Stimulated activated CD4-positive, alpha-beta T cell treated with anti-CD3 and anti-CD28 coated beads, TNF-alpha, amount 100 ng/mL, for 48 hours (primary cell): ENCODE results near the gene NGFR.

Experiments used
- DNase-seq, 3 donors: peaks; one replicate each; pipeline ENCODE4 v3.0.0-alpha.2; 2020; ENCODE audit warnings: low read depth in 3 of 3

The NGFR gene

DNA sequence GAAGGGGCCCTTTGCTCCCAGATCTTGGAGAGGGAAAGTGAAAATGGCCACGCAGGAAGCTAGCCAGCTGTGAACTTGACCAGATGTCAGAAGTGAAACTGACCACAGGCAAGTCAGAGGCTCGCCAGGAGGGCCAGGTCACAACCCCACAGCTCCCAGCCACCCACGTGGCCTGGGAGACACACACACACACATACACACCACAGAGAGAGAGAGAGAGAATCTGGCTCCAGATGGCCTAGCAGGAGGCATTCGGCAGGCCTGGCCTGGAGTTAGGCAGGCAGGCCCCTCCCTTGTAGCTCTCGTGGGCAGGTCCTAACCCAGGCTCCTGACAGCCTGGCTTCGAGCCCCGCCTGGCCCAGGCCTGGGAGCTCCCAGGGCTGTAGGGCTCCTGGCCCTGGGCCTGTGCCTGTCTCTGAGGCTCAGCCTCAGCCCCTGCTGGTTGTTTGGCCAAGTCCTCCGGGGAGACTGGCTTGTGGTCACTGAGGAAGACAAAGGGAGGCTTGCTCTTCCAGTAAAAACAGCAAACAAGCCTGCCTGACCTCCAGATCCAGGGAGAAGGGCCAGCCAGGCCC lies 20.2 kb downstream of the NGFR start:
- no peak for DNase-seq

DNA sequence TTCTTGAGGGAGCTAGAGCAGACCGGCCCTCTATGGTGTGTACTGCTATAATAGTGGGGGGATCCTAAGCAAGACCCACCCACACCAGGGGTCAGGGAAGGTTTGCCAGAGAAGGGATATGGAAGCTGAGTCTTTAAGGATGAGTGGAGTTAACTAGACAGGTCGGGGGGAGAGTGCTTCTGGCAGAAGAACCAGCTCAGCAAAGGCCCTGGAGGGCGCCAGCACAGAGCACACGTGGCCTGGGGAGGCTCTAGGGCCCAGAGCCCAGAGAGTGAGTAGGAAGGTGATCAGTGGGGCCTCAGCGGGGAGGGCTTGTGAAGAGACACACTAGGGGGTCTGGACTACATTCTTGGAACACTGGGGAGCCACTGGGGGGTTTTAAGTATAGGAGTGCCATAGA lies 21.1 kb downstream of the NGFR start:
- no peak for DNase-seq

DNA sequence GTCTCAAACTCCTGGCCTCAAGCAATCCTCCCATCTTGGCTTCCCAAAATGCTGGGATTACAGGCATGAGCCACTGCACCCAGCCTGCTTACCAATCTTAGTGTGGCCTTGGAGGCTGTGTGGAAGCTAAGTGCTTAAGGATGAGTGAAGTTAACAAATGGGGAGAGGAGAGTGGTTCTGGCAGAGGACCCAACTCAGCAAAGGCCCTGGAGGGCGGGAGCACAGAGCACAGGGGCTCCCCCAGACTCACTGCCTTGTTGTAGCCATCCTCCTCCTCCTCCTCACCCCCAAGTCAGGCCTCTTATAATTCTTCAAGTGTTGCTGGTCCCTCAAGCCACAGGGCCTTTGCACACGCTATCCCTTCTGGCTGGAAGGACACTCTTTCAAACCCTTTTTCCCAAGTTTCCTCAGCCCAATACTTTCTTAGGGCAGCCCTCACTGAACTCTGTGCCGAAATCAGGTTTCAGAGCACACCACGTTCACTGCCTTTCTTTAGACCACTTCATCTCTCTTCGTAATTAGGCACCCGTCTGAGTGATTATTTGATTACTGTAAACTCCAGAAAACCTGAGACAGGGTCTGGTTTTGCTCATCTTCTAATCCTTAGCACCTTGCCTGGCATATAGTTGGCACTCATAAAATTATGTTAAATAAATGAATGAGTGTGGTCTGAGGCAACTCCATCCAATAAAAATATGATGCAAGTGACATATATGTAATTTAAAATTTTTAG lies 23.4 kb downstream of the NGFR start:
- DNase-seq: no peak

DNA sequence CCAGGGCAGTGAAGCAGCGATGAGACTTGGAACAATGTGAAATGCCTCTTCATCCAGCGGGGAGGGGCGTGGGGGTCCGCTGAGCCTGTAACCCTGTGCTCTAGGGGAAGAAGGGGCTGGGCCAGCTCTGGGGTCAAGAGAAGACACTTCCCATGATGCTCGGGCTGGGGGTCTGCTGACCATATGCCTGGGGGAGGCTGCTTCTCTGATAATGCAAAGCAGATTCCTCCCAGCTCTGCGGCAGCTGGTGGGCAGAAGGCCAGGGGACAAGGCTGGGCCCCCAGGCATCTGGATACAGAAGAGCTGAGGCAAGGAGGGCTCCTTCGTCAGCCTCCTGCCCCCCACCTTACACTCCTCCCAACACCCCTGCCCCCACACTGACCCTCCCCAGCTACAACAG lies 24.7 kb downstream of the NGFR start:
- DNase-seq: no peak

DNA sequence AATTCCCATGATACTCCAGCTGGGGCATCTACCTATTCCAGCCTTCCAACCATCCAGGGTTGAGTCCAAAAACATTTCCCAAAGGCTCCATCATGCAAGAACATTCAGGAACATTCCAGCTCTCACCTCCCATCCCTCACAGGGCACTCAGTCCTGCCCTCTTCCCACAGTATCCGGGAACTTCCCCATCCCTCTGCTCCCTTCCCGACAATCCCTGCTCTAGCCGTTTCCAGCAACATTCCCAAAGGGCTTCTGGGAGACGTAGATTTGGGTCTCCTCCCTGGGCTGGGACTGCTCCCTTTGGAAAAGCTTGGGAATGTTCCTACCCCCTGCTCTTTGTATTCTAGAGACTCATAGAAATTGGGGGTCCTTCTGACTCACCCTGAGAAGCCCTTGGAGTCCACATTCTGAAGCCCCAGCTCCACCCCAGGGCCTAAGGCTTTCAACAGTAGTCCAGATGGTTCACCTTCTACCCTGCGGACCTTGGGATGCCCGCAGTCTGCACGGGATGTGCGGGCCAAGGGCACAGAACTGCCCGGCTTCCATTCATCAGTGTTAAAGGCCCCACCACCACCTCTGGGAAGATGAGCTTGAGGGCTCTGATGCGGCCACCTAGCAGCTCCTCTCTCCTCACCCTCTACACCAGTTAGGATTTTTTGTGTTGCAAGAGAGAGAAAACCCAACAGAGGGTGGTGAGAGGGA lies 25.4 kb downstream of the NGFR start:
- no peak for DNase-seq

DNA sequence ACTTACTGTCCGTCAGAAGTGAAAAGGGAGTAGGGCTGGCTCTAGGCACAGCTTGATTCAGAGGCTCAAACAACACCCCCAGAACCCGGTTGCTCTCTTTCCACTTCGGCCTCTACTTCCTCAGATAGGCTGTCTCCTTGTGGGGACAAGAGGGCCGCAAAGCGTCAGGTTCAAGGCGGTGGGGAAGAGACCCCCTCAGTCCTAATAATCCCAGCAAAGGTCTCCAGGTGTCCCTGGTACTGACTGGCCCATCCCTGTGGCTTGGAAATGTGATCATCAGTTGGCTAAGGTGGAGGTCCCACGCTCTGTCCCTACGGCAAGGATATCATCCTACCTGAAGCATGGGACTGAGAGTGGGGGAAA lies 26.0 kb downstream of the NGFR start:
- no peak for DNase-seq

DNA sequence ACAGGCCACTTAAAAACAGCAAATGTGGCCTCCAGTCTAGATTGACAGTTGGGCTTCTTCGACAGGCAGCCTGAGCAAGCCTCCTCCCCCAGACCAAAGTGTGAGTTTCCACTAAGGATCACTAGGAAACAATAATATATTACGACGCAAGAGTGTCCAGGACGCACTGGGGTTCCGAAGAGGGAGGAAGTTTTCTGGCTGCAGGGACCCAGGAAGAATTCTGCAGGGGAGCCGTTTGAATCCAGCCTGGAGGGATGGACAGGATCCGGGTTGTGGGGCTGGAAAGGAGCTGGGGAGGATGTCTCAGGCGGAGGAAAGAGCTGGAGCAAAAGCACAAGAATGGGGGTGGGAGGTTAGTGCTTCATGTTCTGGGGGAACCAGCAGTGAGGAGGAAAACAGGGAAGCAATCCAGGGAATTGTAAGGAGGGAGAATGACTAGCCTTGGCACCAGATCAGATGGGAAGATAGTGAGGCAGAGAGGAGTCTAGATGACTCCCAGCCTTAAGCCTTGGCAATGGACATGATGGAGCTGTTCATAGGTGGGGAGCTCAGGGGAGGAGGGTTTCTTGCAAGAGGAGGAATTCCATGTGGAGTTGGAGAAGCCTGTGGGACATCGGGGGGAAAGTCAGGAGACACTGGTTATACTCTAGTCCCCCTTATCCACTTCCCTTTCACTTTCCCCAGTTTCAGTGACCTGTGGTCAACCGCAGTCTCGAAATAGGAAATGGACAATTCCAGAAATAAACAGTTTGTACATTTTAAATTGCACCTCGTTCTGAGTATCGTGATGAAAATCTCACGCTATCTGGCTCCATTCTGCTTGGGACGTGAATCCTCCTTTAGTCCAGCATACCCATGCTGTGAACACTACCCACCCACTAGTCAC lies 26.6 kb downstream of the NGFR start:
- no peak for DNase-seq

DNA sequence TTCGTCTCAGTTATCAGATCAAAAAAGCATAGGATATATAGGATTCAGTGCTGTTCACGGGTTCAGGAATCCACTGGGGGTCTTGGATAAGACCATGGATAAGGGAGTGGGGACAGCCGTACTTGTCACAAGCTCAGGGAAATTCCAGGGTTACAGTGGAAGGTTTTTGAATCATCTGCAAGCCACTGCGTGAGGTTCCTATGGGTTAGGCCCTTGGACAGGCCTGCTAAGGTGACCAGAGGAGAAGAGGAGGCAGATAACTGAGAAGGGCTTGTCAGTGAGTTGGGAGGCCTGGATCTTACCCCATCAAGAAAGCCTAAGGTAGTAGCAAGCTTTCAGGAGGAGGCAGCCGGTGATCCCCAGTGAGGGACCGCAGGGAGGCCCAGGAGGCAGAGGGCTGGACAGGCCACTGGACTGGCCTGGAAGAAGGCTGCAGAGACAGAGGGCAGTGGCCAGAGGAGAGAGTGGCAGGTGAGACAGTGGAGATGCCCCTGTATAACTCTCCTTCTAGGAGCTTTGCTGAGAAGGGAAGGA lies 27.3 kb downstream of the NGFR start:
- no peak for DNase-seq

DNA sequence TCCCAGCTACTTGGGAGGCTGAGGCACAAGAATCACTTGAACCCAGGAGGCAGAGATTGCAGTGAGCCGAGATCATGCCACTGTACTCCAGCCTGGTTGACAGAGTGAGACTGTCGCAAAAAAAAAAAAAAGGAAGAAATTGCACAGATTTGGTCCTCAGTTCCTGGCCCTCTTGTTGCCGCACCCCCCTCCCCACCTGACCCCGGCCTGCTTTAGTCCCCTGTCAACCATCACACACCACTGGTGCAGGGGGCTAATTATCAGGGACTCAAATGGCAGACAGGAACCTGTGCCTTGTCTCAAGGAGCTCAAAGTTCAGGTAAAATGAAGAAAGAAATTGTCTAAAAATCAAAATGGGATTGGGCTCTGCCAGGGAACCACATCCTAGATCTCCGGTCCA lies 28.1 kb downstream of the NGFR start:
- no peak for DNase-seq

DNA sequence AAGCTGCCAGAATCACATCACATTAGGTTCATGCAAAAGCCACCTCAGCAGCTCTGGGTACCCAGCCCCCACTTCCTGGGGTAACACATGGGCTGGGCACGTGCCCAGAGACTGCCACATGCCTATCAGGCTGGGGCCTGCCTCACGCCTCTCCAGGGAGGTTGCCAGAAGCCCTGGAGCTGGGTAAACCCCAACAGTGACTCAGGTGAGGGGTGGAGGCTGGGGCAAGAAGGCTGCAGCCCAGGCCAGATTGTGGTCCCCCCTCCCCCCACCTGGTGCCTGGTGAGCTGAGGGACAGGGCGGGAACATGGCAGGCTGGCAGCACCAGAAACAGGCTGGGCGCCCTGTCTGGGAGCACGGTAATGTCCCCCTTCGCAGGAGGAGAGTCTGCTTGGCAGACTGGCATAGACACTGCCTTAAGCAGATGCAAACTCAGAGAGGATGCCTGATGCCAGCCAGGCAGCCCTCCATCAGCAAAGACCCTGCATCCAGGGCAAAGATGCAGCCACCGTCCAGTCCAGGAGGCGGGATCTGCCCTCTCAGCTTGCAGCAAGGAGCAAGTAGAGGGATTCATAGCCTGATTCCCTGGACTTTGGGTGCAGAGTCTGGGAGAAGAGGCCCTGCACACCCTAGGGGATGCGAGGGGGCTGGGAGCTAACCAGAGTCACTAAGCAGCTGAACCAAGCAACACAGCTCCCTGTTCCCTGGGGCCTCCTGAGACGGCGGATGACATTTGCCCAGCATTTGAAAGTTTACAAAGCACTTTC lies 28.8 kb downstream of the NGFR start:
- peak in 1 of 3 donors; percentile 17 for DNase-seq

DNA sequence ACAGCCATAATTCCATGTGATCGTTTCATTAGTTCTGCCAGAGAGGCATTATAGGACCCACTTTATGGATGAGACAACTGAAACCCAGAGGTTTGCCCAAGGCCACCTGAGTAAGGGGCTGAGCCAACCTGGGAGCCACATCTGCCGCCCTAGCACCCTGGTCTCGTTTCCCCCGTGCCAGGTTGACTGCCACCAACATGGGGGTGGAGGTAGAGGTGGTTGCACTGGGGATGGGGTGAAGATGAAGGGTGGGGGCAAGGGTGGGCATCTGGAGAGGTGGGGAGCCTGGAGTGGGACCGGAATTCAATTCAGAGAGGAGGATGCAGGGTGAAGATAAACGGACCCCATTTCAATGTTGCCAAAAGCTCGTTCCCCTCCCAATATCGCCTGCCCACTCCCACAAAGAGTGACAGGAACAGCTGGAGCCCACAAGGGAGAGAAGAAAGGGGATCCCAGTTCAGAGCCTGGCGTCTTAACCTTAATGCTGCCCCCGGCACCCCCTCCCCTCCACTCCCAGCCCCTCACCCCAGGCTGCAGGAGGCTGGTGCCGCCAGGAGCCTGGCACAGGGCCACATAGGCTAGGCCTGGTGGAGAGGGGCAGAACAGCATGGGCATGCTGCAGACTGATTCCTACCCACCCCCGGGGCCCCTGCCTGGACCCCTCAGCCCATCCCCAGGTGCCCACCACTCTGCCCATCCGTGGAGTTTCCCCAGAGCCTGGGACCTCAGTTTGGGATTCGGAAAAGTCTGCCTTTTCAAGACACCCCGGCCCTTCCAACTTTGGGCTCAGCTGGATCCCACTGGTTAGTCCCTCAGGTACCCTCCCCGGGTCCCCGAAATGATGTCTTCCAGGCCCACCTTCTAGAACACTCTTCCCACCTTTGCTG lies 29.6 kb downstream of the NGFR start:
- DNase-seq: no peak

DNA sequence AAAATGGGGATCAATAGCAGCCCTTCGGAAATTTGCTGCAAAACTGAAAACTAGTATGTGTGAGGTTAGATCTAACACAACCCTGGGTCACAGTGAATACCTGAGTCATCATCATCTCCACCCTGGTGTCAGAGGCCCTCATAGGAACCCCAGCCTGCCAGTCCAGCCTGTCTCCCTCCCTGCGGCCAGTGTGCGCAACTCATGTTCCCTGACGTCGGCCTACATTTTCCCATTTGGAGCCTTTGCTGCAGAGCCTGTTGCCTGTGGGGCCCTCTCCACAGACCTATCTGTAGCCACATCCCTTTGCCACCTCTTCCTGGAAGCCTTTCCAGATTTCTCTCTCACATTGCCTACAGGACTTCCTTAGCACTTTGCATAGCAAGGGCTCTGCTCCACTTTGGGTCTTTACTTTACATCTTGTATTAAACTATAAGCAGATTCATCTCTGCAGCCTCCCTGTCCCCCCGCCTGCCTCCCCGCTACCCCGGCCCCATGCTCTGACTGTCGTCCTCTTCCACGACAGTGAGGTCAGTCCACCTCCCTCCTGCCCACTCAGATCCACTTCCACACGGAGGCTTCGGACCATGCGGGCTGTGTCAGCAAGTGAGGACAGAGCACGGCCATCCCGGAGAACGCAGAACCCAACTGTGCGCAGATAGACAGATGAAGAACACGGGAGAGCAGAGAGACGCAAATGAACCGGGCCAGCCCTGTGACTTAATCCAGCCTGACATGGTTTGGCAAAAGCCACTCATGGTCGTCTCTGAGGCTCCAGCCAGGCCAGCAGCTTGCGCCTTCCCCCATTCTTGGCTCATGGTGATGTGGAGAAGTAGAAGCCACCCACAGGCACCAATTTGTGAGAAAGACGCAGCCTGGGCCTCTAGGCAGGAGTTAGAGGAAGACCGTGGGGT lies 31.0 kb downstream of the NGFR start:
- no peak for DNase-seq

DNA sequence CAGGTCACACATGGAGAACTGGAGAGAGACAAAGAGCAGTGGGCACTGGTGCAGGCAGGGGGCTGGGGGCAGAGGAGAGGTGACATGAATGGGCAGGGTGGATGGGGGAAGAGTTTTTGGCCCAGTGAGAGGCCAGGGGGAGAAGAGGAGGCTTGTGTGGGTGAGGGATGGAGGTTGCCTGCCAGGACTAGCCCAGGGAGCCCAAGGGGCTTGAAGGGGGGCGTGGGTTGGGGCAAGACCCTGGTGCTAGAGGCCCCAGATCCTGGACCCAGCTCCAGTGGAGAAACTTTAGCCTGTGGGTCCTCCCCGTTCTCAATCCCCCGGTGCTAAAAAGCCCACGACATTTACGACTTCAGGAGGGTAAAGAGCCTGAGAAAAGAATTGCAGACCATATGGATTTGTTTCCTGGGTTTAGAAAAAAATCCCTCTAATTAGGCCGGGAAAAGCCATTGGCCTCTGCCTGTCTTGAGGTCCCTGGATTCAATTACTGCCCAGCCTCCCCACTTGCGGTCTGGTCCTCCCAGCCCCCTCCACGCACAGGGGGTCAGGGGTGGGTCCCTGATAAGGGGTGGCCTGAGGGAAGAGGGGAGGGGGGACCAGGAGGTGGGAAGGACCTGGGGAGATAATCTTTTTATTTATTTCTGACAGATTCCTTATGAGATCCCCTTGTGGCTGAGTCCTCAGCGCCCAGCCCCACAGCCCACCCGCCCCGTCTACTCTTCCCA lies 33.0 kb downstream of the NGFR start:
- no peak for DNase-seq

DNA sequence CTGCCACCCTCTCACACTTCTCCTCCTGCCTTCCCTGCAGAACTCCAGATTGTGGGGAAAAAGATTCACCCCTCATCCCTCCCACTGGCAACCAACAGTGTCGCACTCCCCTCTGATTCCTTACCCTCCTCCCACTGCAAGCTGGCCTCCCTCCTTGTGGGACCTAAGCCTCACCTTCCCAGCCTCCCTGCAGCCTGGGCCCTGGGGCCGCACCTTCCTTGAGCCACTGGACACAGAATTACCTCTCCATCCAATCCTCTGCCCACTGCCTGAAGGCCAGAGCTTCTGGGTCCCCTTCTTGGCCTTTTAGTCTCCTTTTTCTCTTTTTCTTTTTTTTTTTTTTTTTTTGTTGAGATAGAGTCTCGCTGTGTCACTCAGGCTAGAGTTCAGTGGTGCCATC lies 33.9 kb downstream of the NGFR start:
- no peak for DNase-seq

DNA sequence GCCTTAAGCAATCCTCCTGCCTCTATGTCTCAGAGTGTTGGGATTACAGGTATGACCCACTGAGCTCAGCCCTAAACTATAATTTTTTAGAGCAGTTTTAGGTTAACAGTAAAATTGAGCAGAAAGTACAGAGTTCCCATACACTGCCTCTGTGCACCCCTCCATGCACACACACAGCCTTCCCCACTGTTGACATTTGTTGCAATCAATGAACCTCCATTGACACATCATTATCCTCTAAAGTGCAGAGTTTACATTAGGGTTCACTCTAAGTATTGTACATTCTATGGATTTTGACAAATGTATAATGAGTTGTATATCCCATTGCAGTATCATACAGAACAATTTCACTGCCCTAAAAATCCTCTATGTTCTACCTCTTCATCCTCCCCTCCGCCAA lies 35.0 kb downstream of the NGFR start:
- no peak for DNase-seq

DNA sequence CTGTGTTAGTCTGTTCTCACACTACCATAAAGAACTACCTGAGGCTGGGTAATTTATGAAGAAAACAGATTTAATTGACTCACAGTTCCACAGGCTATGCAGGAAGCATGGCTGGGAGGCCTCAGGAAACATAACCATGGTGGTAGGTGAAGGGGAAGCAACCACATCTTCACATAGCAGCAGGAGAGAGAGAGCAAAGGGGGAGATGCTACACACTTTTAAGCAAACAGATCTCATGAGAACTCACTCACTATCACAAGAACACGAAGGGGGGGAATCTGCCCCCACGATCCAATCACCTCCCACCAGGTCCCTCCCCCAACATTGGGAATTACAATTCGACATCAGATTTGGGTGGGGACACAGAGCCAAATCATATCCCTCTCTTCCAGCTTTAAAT lies 48.8 kb downstream of the NGFR start:
- no peak for DNase-seq

DNA sequence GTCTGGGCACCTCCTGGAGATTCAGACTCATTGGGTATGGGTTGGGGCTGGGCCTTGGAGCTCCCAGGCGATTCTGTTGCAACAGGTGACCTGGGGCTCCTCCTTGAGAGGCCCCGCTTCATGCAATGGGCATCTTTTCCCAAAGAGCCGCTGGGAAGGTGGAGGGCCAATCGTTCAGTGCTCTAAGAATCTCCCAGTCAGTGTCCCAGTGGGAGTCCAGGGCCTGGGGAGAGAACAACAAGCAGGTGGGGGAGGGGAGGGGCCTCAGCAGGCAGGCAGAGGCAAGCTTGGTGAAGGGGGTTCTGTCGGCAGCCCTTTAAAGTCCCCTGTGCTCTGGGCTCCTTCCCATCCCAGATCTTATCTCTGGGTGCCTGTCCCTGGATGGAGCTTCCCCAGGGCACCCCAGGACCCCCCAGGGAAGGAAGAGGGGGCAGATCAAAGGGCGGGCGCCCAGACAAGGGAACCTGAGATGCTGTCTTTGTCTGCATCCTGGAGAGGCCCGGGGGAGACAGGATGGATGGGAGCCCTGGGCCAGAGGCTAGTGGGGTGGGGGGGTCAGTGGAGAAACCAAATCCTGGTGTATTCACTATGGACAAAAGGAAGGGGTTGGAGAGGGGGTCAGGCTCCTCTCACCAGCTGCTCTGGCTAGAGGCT lies 50.0 kb downstream of the NGFR start:
- no peak for DNase-seq
